HK-2 (cell line): ENCODE data around the gene ALS2.
"Not testable (repeated sequence)": the region's sequence is repeated elsewhere in the genome, so short reads cannot be mapped to it uniquely, and the experiment has no call there.

ENCODE experiments used
- DNase-seq: peaks from one replicate; pipeline ENCODE4 v3.0.0-alpha.2; 2018; ENCODE audit not compliant: unreplicated experiment

The ALS2 gene

DNA sequence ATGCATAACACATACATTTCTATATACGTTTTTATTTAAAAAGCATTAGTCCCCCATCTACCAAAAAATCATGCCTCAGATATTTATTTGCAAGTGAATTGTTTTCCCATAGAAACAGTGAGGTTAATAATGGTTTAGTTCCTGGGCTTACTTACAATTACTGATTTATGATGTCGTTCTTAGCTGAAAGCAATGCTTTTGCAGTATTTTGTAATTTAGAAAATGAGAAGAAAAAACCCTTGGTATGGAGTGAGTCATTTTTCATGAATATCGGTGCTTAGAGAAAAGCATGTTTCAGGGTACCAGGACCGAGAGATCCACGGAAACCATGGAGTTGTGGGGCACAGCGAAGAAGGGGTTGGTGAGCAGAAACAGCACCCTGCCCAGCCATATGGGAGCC is 13.6 kb upstream of the ALS2 start:
- DNase-seq, result no peak

DNA sequence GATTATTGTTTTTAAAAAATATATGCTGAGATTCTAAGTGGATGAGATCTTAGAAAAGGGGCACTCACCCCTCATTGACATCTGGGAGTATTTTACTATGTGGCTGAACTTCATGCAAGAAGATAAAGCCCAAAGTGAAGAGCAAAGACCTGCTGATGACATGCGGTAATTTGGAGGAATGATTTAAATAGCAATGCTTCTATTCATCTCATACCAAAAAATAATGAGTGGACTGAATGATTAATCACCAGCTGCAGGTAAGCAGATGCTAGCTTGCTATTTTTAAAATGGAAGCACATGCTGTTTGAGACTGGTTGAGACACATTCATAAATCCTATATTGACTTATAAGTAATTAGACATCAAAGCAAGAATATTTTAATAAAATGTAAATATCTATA is 12.9 kb upstream of the ALS2 start:
- DNase-seq, result no peak

DNA sequence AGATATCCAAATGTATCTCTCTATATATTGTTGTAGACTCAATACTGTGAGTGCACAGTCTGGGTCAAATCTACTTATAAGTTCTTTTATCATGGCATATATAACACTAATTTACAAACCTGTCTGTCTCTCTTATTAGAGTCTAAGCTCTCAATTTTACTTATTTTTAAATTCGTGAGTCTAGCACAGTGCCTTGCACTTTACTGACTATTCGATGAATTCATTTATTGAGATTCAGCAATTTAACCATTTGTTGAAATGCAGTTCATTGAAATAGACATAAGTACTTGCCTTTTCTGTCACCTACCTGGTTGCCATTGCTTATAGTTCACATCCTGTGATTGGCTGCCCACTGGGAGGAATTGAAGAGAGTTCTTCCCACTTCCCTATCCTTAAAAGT is 10.3 kb upstream of the ALS2 start:
- no peak for DNase-seq

DNA sequence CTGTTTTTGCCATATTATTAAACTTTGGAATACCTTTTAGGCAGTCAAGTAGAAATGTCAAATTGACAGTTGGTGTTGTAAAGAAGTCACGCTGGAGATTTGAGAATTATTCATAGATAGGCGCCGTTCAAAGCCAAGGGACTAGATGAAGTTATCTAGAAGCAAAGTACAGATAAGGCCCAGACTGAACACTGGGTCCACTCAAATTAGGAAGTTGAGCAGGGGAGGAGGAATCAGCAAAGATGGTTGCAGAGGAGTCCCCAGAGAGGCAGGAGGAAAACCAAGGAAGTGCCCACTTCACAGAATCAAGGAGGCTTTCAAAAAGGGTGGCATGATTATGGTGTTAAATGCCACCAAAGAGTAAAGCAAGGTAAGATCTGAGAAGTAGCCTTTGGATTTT is 9.6 kb upstream of the ALS2 start:
- no peak for DNase-seq

DNA sequence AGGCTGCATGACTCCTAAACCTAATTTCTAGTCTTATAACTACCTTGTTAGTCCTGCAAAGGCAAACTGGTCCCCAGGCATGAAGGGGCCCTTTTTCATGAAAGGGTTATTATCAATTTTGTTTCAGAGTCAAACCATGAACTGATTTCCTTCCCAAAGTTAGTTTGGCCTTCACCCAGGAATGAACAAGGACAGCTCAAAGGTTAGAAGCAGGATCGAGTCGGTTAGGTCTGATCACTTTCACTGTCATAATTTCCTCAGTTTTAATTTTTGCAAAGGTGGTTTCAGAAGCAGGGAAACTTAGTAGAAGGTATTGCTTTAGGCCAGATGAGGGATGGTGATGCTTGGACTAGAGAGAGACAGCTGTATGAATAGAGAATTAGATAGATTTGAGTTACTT is 8.7 kb upstream of the ALS2 start:
- no peak for DNase-seq

DNA sequence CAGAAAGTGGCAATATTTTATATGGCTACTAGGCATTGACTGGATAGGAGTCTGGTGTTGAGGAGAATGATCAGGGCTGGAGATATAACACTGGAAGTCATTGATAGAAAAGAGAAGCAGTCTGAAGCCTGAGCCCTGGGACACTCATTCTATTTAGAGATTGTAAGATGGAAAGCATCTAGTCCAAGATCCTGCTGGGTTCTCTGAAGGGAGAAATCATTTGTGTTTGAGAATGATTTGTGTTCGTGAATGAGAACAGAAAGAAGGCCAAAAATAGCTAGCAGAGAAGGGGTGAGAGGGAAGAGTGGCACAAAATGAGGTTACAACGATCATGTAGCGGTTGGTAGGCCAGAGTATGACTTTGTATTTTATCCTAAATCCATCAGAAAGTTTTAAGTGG is 7.6 kb upstream of the ALS2 start:
- no peak for DNase-seq

DNA sequence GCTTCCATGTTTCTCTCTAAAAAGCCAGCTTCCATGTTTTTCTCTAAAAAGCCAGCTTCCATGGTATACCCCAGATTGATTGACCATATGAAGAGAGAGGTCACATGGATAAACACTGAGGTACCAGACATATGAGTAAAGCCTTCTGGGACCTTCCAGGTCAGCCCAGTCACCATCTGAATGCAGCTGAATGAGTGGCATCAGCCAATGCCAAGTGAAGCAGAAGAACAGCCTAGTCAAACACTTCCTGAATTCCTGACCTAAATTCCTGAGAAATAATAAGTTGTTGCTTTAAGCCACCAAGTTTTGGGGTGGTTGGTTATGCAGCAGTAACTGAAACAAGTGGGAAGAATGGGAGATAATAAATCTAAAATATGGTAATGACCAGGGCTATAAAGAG is 5.7 kb upstream of the ALS2 start:
- DNase-seq, result no peak

DNA sequence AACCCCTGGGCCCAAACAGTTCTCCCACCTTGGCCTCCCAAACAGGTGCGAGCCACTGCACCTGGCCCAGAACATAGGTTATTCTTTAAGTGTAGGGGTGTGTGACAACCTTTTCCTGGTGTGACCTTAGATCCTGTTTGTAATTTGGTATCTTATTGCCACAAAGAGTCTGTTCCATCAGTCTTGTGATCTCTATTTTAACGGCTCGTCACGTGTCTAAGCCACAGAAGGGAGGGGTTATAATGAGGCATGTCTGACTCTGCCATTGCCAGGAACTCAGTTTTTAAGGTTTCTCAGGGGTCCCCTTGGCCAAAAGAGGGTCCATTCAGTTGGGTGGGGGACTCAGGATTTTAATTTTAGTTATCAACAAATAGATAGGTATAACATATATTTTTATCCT is 4.4 kb upstream of the ALS2 start:
- no peak for DNase-seq

DNA sequence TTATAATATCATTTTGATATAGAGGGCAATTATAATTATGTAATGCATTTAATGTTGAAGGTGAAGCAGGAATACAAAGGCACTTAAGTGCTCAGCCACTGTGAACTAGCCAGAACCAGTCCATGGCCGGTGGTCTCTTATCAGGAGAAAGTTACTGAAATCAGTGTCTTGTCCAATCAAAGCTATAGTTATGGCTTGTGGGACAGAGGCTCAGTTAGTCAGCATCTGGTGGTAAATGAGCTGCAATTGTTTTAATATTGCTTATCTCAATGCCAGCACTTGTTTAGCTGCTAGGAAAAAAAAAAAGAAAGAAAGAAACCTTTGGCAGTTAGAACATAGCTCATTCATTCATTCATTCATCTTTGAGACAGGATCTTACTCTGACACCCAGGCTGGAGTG is 3.8 kb upstream of the ALS2 start:
- no peak for DNase-seq

DNA sequence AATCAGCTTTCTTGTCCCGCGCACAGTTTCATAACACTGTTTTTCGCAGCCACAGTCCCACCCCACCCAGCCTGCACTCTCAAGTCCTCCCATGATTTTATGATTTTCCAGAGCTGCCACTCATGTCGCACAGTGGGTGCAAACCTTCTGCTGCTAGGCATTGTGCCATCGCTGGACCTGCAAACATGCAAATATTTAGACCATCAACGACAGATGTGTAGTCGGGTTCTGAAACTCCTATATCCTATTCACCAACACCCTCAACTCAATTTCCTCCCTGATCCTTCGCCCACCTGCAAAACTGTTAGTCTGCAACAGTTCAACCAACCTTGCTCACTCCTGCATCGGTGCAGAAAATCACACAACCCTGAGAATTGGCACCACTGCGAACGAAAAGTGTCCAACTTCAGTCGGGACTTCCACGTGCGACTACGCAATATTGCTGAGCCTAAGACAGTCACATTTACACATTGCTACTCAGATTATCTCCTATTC is 871 bp upstream of the ALS2 start:
- DNase-seq, result no peak

DNA sequence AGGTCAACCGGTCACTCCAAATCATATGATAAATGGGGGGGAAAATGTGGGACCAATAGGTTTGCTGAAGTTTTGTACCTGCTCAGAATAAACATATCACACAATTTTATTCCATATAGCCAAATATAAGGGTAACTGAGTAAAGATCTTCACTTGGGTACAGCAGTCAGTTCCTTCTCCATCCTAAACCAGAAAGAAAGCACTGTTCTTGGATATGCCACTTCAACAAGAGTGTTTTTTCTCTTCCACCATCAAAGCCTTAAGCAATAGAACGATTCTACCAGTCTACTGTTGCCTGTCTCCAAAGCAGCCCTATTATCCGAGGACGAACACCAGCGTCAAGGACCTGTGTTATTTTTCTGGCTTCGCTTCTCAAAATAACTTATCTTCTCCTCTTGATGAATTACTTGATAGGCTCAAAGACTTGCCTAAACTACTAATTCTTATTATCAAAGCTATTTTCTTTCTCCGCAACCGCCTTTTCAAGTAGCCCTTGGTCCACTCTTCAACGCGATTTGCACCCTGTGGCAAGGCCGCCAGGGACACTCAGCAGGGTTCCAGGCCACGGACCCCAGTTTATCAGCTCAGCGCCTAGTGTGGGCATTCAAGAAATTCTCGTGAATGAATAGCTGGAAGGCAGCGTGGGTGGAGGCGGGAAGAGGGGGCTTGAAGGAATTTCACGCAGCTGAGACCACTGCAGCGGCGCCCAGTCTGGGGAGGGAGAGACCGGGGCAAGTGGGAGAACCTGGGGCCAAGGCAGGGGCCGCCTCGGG is 646 bp downstream of the ALS2 start:
- DNase-seq, result no peak

DNA sequence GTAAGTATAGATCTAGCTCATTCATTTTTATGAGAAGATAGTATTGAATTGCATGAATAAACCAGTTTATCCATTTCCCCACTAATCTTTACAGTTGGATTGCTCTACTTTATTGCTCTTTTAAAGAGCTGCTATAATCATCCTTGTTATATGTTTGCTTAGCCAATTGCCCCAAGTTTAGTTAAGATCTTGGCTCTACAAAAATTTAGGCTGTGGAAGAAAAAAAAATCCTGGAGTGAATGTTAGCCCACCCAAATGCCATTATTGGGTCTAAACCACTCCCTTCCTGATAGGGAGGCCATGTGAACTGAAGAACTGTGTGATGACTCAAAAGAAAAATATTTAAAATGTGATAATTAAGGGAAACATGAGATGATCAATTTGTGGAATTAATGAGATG is 2.9 kb downstream of the ALS2 start:
- DNase-seq, result no peak

DNA sequence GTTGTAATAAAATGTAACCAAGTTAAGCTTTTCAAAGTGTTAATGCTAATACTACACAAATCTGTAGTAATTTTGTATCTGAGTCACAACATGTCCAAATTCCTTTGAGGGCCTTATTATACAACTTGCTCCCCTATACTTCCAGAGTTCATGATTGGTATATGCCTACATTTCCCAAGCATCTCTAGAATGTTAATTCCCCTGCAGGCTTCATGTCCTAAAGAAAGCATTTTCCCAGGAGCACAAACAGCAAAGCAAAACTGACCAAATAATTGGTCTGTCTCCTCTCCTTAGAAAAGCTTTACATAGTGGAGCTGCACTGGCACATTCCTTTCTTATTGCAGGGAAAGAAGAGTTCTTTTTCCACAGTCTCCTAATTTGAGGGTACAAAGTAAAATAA is 3.7 kb downstream of the ALS2 start:
- no peak for DNase-seq

DNA sequence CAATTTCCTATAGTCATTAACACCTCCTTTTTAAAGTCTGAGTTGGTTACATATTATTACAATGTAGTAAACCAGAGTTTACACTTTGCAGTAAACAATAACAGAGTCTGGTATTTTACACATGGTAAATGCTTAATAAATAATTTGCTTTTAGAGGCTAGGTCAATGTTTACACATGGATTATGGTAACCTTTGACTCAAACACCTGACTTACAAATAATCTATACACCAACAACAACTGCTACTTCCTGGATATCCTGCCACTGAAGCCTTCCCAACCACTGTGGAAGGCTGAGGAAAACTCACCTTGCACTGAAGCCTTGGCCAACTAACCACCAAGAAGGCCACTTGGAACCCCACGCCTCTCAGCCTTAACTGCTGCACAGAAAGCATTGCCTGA is 5.4 kb downstream of the ALS2 start:
- no peak for DNase-seq

DNA sequence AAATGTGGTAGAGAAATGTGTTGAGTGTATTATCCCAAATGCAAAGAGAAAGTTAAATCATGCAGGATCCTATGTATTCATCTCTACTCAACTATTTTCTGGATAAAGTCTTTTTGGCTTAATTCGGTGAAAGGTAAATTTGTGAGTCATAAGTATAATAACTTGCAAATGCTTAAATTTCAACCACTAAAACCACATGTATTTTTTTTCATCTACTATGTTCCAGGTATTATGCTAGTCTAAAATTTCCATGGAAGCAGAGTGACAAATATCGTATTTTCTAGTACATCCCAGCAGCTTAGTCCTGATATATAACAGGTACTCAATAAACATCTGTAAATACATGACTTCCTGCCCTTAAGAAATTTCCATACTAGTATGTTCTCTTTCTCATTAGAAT is 6.2 kb downstream of the ALS2 start:
- DNase-seq, result no peak

DNA sequence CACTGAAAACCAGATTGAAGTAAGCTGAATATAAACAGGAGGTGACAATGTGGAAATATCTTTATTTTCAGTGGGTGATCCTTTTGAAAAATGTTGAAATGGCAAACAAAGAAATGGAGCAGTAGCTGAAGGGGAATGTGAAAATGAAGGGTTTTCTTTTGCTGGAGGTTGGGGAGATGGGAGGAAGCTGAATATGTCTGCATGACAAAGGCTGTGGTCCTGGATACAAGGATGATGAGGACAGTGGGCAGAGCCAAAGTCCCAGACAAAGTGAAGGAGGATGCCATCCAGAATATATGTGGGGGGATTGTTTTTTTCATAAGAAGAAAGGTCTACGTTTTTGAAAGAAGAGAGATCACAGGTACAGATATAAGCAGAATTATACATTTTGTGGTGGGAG is 6.7 kb downstream of the ALS2 start:
- no peak for DNase-seq

DNA sequence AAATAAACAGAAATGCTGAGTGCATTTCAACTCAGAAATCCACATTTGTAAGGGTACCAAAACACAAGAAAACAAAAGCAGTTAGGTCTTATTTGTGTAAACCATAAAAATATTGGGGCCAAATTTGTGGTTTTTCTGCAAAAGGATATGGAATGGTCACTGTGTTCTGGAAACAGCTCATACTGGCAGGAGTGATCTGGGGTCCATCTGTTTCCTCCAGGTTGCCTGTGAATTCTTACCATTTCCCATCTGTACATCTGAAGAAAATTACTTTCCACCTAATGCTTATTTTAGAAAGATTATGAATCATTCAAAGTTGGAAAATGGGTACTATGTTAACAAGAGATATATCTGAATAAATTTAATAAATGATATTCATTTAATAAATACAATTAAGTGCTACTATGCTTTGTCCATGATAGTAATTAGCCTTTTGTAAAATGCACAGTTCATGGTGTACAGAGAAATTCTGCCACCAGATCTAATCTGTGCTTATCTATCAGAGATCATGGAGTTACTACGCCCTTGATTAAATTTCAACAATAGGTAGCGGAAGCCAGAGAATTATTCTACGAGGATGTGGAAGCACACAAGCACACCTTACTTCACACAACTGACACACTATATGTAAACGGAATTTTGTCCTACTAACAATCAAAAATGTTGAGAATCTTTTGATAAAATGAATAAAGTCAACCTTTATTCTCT is 10.9 kb downstream of the ALS2 start:
- no peak for DNase-seq

DNA sequence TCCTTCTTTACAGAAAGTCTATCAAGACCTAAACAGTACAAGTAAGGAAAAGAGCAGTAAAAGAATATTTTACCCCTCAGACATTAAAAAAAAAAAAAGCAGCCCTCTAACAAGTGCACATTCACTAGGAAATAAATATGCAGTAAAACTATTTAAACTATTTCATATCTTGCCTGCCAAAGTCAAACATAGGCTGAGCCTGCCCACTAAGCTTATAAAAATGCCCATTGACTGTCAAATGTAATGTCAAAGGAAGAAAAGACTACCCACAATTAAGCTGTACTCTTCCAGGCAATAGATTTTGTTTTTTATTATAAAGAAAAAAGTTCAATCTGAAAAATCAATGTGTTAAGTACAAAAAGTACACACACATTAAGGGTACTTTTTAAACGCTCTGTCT is 11.8 kb downstream of the ALS2 start:
- DNase-seq, result no peak

DNA sequence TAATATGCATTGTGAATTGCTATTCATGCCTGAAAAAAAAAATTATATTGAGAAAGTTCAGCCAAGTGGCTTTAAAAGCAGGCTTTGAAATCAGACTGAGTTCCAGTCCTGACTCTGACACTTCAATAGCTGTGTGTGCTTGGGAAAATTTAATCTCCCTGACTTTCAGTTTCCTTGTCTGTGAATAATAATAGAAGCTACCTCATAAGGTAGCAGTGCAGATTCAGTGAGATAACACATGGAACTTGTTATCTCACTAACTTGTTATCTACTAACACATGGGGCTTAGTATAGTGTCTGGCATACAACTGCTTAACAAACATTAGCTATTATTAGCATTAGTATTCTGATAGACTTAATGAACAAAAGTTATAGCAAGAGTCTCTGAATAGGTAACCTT is 14.9 kb downstream of the ALS2 start:
- DNase-seq, result no peak

DNA sequence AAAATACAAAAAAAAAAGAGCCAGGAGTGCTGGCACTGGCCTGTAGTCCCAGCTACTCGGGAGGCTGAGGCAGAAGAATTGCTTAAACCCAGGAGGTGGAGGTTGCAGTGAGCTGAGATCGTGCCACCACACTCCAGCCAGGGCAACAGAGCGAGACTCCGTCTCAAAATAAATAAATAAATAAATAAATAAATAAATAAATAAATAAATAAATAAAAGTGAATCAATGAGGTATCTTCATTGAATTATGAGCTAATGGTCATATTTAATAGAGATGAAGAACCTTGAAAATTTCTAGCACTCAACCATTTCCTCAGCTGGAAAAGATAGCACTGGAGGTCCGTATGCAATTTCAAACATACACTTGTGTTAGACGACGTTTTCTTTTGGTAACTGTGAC is 16.3 kb downstream of the ALS2 start:
- DNase-seq, result not testable (repeated sequence)

DNA sequence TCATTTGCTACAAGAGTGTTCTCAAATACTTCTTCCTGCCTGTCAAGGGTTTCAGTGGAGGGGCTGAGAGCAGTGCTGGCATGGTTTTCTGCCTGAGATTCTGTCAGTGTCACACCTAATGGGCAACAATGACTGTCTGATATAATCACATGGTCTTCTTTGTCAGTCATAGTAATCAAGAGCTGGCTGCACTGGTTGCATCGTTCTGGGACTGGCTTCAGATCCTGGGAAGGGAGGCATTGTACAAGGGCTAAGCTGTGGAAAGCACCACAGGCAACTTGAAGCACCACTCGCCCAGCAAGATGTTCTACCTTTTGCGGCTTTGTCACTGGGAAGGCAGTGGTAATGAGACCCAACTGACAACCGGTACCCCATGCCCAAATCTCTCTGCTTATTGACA is 19.6 kb downstream of the ALS2 start:
- no peak for DNase-seq

DNA sequence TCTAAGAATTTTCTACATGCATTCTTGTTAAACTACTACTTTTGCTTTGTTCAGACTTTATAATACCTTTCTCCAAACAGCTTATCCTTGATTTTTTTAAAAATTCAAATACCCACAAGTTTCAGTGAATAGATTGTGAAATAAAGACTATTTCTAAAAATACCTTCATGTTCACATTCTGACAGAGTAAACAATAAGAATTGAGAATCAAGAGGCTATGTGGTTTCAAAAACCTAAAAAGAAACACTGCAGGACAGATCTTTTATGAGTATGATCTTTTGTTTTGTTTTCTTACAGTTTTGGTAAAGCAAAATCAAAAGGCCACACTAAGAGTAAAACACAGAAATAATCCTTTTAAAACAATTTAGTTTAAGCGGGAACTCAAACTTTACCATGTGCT is 21.2 kb downstream of the ALS2 start:
- no peak for DNase-seq

DNA sequence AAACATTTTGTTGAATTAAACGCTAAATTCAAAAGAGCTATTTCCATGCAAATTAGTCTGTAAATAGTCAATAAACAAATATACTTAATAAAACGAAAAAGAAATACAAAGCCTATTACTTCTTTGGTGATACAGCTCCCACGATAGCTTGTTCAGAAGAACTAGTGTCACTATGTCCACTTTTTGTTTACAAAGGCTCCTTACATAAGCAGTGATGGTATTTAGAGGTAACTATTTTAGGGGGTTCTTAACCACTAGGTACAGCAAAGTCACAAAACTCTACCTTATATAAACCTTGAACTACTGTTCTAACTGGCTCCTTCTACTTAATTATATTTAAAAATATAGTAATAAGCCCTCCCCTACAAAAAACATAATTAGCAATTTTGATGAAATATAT is 21.9 kb downstream of the ALS2 start:
- no peak for DNase-seq

DNA sequence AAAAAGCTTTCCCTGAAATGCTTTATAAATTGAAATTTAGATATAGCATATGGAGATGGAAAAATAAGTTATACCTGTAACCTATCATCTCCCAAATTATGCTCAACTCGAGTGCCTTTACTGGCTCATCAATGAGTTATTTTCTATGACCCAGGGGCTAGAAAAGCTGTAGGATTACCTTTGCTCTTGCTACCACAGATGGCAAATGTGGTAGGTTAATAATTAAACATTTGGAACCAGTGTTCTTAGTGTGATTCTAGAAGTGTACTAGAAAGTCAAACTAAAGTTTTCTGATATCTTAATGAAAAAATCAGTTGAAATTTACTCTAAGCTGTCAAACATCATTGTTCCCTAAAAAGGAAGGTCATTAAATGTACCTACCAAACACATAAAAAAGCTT is 22.5 kb downstream of the ALS2 start:
- DNase-seq, result no peak
